A549 (cell line): Measurements from ENCODE around the gene PRXL2B. TPM values are rescaled to one million over a fixed set of nuclear protein-coding genes. Genes with fewer than 3 reads are reported as not detected.

Experiments
- ATAC-seq, 2 experiments: fragments of 200-7000 bp in 1 of 2; fragments of >200 bp in 1 of 2; cut with Nextera tagmentation in 1 of 2; cut with Tn5 transposase in 1 of 2; 3 replicates each; pipeline versions ENCODE4 v1.8.0 to v1.9.1; 2018 to 2020; ENCODE audit warnings: mild to moderate bottlenecking in 1 of 2, moderate library complexity in 1 of 2
- CTCF ChIA-PET: fragments of 300-600 bp; sonication (Branson Sonifier 250); formaldehyde crosslinking; extraction: SDS; loops from one replicate; lab custom pipeline; 2021; ENCODE audit warnings: antibody characterized with exemption, inconsistent platforms; lab: Yijun Ruan, JAX
- POLR2A ChIA-PET: fragments of 350-600 bp; formaldehyde crosslinking; extraction: SDS; loops from one replicate; lab custom pipeline; 2021; ENCODE audit warnings: antibody characterized with exemption, inconsistent platforms; lab: Yijun Ruan, JAX
- DNase-seq, 2 experiments: peaks; one replicate each; pipeline versions ENCODE4 v3.0.0 to v3.0.0-alpha.2; 2011 to 2016; ENCODE audit warnings: low read depth in 1 of 2, low spot score in 1 of 2
- FAIRE-seq: peaks from 2 replicates; lab custom pipeline; 2011; peaks lifted over from hg19 to GRCh38; lab: Jason Lieb, UNC
- H3K27ac ChIP-seq, 2 experiments: fragments of >200 bp; sonication (Bioruptor Twin); formaldehyde crosslinking; 3 replicates each; pipeline ENCODE4 v1.5.1; 2016 to 2017
- H3K4me1 ChIP-seq: fragments of >200 bp; sonication (Bioruptor Twin); formaldehyde crosslinking; 3 replicates; pipeline ENCODE4 v1.6.1; 2016
- H3K4me2 ChIP-seq: fragments of >200 bp; sonication (Bioruptor Twin); formaldehyde crosslinking; 3 replicates; pipeline ENCODE4 v1.6.1; 2016
- H3K4me3 ChIP-seq: fragments of >200 bp; sonication (Bioruptor Twin); formaldehyde crosslinking; 3 replicates; pipeline ENCODE4 v1.5.1; 2016
- H3K9me3 ChIP-seq: fragments of >200 bp; sonication (Bioruptor Twin); formaldehyde crosslinking; 3 replicates; pipeline ENCODE4 v1.6.1; 2016
- CEBPB ChIP-seq, 2 experiments: fragments of >200 bp in 1 of 2; sonication (Bioruptor Twin) in 1 of 2; formaldehyde crosslinking in 1 of 2; IDR thresholded peaks; 2 replicates each; pipeline ENCODE4 v1.6.1; 2012 to 2016
- CHD2 ChIP-seq: fragments of 150-350 bp; IDR thresholded peaks from 2 replicates; pipeline ENCODE4 v1.6.1; 2014; ENCODE audit warnings: low read length; ENCODE audit not compliant: partially characterized antibody
- E2F6 ChIP-seq: IDR thresholded peaks from 2 replicates; pipeline ENCODE4 v1.6.1; 2012; ENCODE audit warnings: low read depth, borderline replicate concordance
- FOSB ChIP-seq: fragments of 250-450 bp; sonication (Bioruptor Pico); IDR thresholded peaks from 2 replicates; pipeline ENCODE4 v1.5.0; 2020; ENCODE audit warnings: mild to moderate bottlenecking, moderate library complexity
- FOXS1 ChIP-seq: fragments of 250-450 bp; sonication (Bioruptor Pico); IDR thresholded peaks from 2 replicates; pipeline ENCODE4 v1.5.0; 2020; ENCODE audit warnings: mild to moderate bottlenecking, moderate library complexity
- HEYL ChIP-seq: fragments of 250-450 bp; sonication (Bioruptor Pico); IDR thresholded peaks from 2 replicates; pipeline ENCODE4 v1.8.0; 2021; ENCODE audit warnings: mild to moderate bottlenecking, moderate library complexity
- HOXA7 ChIP-seq: fragments of 250-450 bp; sonication (Bioruptor Pico); IDR thresholded peaks from 2 replicates; pipeline ENCODE4 v1.5.0; 2020; ENCODE audit warnings: mild to moderate bottlenecking, moderate library complexity
- HOXB13 ChIP-seq: fragments of 250-450 bp; sonication (Bioruptor Pico); IDR thresholded peaks from 2 replicates; pipeline ENCODE4 v1.5.0; 2020; ENCODE audit warnings: low read depth, mild to moderate bottlenecking, moderate library complexity
- KDM1A ChIP-seq: fragments of 200-600 bp; sonication (generic); IDR thresholded peaks from 2 replicates; pipeline ENCODE4 v1.6.1; 2016; ENCODE audit warnings: low read depth, mild to moderate bottlenecking
- KDM5A ChIP-seq: fragments of 200-600 bp; sonication (generic); IDR thresholded peaks from 2 replicates; pipeline ENCODE4 v1.6.1; 2016; ENCODE audit warnings: antibody characterized with exemption, mild to moderate bottlenecking
- MAFK ChIP-seq: fragments of 450-650 bp; IDR thresholded peaks from 2 replicates; pipeline ENCODE4 v1.6.1; 2014; ENCODE audit not compliant: partially characterized antibody
- MAZ ChIP-seq: fragments of 150-350 bp; IDR thresholded peaks from 2 replicates; pipeline ENCODE4 v1.6.1; 2014; ENCODE audit warnings: antibody characterized with exemption, low read depth, low read length, borderline replicate concordance
- NPAS2 ChIP-seq: fragments of 250-450 bp; sonication (Bioruptor Pico); IDR thresholded peaks from 2 replicates; pipeline ENCODE4 v1.8.0; 2022; ENCODE audit warnings: mild to moderate bottlenecking, moderate library complexity, borderline replicate concordance
- NR3C1 ChIP-seq: fragments of >200 bp; sonication (Bioruptor Twin); formaldehyde crosslinking; IDR thresholded peaks from 3 replicates; pipeline ENCODE4 v1.6.1; 2017
- POLR2A ChIP-seq: IDR thresholded peaks from 2 replicates; pipeline ENCODE4 v1.6.1; 2012; ENCODE audit warnings: mild to moderate bottlenecking, low read length
- RAD21 ChIP-seq, 2 experiments: fragments of >200 bp in 1 of 2; sonication (Bioruptor Twin) in 1 of 2; formaldehyde crosslinking in 1 of 2; IDR thresholded peaks in 1 of 2; conservative IDR thresholded peaks in 1 of 2; 2 replicates in 1 of 2; 3 replicates in 1 of 2; pipeline ENCODE4 v1.6.1; 2012 to 2018; ENCODE audit warnings: inconsistent platforms in 1 of 2
- RARB ChIP-seq: fragments of 250-450 bp; sonication (Bioruptor Pico); IDR thresholded peaks from 2 replicates; pipeline ENCODE4 v1.8.0; 2021; ENCODE audit warnings: mild to moderate bottlenecking, moderate library complexity
- SMC3 ChIP-seq: fragments of >200 bp; sonication (Bioruptor Twin); formaldehyde crosslinking; IDR thresholded peaks from 3 replicates; pipeline ENCODE4 v1.6.1; 2018; ENCODE audit warnings: inconsistent platforms
- ZFP36 ChIP-seq: fragments of 450-650 bp; IDR thresholded peaks from 2 replicates; pipeline ENCODE4 v1.6.1; 2014; ENCODE audit warnings: borderline replicate concordance; ENCODE audit not compliant: partially characterized antibody
- ZNF302 ChIP-seq: fragments of 250-450 bp; sonication (Bioruptor Pico); IDR thresholded peaks from 2 replicates; pipeline ENCODE4 v1.9.0; 2021; ENCODE audit warnings: inconsistent platforms, mild to moderate bottlenecking, moderate library complexity
- WGBS: methylation state at CpG from one replicate; pipeline ENCODE4 v1.1.6; 2017; ENCODE audit errors: missing lambda C conversion rate; 5-methylcytosine and 5-hydroxymethylcytosine counted together
- polyA plus RNA-seq, 4 experiments: library from polyadenylated mRNA; depleted of rRNA in 3 of 4; stranded (reverse); fragments of >200 nt; fragmentation: RNase III in 1 of 4; extraction: RNeasy Plus Mini Kit Qiagen cat#74134 plus additional on column Dnase treatment in 1 of 4; gene quantifications; 2 replicates in 3 of 4; 3 replicates in 1 of 4; pipeline ENCODE4 v1.2.3, GENCODE V29; 2011 to 2017
- TF ChIP-seq, protein P1 (sequence below): fragments of 250-450 bp; sonication (Bioruptor Pico); IDR thresholded peaks from 2 replicates; pipeline ENCODE4 v1.5.0; 2021; ENCODE audit warnings: mild to moderate bottlenecking, moderate library complexity, borderline replicate concordance
- TF ChIP-seq, protein P2 (sequence below): fragments of >200 bp; sonication (Bioruptor Twin); formaldehyde crosslinking; IDR thresholded peaks from 3 replicates; pipeline ENCODE4 v1.5.1; 2016

PRXL2B gene
- polyA plus RNA-seq, 2 of the 4 experiments (the other 2 are of a cell fraction) = 4.4 to 16.4 TPM

DNA sequence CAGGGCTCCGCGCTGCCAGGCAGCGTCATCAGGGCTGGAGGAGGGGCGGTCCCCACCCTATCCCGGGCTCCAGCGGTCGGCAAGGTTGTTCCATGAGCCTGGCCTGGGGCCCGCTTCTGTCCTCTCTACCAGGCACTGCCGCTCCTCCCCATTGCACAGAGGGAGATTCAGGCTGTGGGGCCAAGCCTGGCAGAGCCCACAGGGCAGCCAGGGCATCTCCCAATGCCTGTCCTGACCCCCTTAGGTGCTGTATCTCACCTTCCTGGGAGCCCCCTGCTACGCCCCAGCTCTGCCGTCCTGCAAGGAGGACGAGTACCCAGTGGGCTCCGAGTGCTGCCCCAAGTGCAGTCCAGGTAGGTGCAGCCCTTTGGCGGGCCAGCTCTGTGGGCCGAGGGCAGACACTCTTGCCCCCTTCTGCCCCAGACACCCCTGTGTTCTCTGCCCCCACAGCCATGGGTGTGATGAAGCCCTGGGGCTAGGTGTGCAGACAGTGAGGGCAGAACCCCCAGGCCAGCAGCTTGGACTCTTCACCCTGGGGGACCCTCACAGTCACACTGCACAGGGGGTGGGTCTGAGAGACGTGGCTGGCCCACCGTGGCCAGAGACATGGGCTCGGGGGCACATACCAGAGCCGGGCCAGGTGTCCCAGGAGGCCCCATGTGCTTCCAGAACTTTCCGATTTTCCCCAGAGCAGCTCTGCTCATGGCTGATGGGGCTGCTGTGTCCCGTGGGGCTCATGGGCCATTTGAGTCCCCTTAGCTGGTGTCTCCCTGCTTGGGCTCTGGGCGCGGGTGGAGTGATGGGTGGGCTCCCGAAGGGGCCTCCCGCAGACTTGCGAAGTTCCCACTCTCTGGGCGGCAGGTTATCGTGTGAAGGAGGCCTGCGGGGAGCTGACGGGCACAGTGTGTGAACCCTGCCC, 28.8 kb upstream of the PRXL2B start:
- Histone ChIP-seq H3K4me1 (peaks cover 6% of the 10 kb centered on the region; the same call in 1 of the 3 replicates), H3K4me2 (no peak overlapping the region), H3K9me3 (no peaks in the 10 kb centered on the region), H3K27ac (no peak overlapping the region), H3K4me3 (no peak overlapping the region)
- CTCF ChIA-PET = interaction anchor here (1.1 to 2.6 kb wide), 2 partner anchors 10 to 27 kb away, joined by 3 to 10 read pairs; no protein-coding TSS in a partner anchor
- 62% methylated on average over 4 of the region's 30 CpGs for WGBS
- FAIRE-seq = no peak
- POLR2A ChIA-PET = no interaction called here
- TF ChIP-seq E2F6 (no peak), MAFK (no peak), NPAS2 (CRISPR knock-in tag) (no peak), CHD2 (no peak), HOXB13 (CRISPR knock-in tag) (no peak), KDM1A (no peak), HOXA7 (CRISPR knock-in tag) (no peak), FOXS1 (CRISPR knock-in tag) (no peak), SMC3 (no peak), RARB (CRISPR knock-in tag) (no peak), NR3C1 (no peak), ZNF302 (no peak), ZFP36 (no peak), MAZ (no peak), HEYL (CRISPR knock-in tag) (no peak), KDM5A (no peak), FOSB (no peak)
- TF ChIP-seq, protein P1, sequence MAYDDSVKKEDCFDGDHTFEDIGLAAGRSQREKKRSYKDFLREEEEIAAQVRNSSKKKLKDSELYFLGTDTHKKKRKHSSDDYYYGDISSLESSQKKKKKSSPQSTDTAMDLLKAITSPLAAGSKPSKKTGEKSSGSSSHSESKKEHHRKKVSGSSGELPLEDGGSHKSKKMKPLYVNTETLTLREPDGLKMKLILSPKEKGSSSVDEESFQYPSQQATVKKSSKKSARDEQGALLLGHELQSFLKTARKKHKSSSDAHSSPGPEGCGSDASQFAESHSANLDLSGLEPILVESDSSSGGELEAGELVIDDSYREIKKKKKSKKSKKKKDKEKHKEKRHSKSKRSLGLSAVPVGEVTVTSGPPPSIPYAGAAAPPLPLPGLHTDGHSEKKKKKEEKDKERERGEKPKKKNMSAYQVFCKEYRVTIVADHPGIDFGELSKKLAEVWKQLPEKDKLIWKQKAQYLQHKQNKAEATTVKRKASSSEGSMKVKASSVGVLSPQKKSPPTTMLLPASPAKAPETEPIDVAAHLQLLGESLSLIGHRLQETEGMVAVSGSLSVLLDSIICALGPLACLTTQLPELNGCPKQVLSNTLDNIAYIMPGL (CRISPR knock-in tag) = no peak
- TF ChIP-seq, protein P2, sequence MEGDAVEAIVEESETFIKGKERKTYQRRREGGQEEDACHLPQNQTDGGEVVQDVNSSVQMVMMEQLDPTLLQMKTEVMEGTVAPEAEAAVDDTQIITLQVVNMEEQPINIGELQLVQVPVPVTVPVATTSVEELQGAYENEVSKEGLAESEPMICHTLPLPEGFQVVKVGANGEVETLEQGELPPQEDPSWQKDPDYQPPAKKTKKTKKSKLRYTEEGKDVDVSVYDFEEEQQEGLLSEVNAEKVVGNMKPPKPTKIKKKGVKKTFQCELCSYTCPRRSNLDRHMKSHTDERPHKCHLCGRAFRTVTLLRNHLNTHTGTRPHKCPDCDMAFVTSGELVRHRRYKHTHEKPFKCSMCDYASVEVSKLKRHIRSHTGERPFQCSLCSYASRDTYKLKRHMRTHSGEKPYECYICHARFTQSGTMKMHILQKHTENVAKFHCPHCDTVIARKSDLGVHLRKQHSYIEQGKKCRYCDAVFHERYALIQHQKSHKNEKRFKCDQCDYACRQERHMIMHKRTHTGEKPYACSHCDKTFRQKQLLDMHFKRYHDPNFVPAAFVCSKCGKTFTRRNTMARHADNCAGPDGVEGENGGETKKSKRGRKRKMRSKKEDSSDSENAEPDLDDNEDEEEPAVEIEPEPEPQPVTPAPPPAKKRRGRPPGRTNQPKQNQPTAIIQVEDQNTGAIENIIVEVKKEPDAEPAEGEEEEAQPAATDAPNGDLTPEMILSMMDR = no peak
- no peak for DNase-seq
- no peak for ATAC-seq

DNA sequence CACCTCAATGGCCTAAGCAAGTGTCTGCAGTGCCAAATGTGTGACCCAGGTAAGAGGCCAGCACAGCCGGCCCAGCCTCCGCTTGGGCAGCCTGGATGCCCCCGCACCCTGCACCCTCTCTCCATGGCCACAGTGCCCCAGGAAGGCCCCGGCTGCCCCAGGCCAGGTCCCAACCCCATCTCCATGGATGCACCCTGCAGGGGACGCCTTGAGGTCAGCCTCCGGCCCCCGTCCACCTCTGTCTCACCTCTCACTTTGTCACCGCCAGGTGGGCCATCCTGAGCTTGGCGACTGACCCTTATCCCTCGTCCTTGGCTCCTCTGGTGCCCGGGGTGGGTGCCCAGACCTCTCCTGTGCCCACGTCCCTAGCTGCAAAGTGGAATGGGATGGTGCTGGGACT, 28.2 kb upstream of the PRXL2B start:
- ChIA-PET POLR2A (no interaction called here), CTCF (interaction anchor here (1.1 to 2.6 kb wide), 2 partner anchors 11 to 26 kb away, joined by 3 to 10 read pairs; no protein-coding TSS in a partner anchor)
- WGBS = 87% methylated on average over 3 of the region's 12 CpGs
- ATAC-seq = no peak
- Histone ChIP-seq H3K9me3 (no peaks in the 10 kb centered on the region), H3K4me3 (no peak overlapping the region), H3K4me1 (peaks cover 6% of the 10 kb centered on the region; the same call in 1 of the 3 replicates), H3K4me2 (no peak overlapping the region), H3K27ac (no peak overlapping the region)
- TF ChIP-seq POLR2A (no peak), CHD2 (no peak), RAD21 (conservative IDR thresholded peaks at IDR 0.05 in 1 of 2, IDR thresholded peaks at IDR 0.05 in 1 of 2) (no peak), CEBPB (IDR thresholded peaks at IDR 0.05) (no peak)
- no peak for DNase-seq
- no peak for FAIRE-seq
